Skeletal muscle satellite cell (primary cell): ENCODE data around the gene ARHGAP4.

Experiments used
- H3K27me3 ChIP-seq: 2 replicates; pipeline ENCODE4 v1.7.0; 2013; ENCODE audit warnings: low read length; ENCODE audit not compliant: control insufficient read depth, insufficient read depth
- H3K36me3 ChIP-seq: 2 replicates; pipeline ENCODE4 v1.7.0; 2013; ENCODE audit warnings: mild to moderate bottlenecking, control low read depth, low read length; ENCODE audit not compliant: insufficient read depth
- H3K4me1 ChIP-seq: 2 replicates; pipeline ENCODE4 v1.7.0; 2013; ENCODE audit warnings: low read length; ENCODE audit not compliant: control insufficient read depth, insufficient read depth
- H3K4me2 ChIP-seq: 2 replicates; pipeline ENCODE4 v1.7.0; 2013; ENCODE audit warnings: mild to moderate bottlenecking, low read length
- H3K4me3 ChIP-seq: 2 replicates; pipeline ENCODE4 v1.7.0; 2013; ENCODE audit warnings: low read length
- H3K9ac ChIP-seq: 2 replicates; pipeline ENCODE4 v1.7.0; 2013; ENCODE audit warnings: mild to moderate bottlenecking, low read depth, low read length, moderate library complexity
- H3K9me3 ChIP-seq: replicated peaks from 2 replicates; pipeline ENCODE4 v1.7.0; 2013; ENCODE audit warnings: mild to moderate bottlenecking, control low read depth, low read length

ARHGAP4 gene

GRCh38 chrX:153889123-153889522 lies 36.9 kb downstream of the ARHGAP4 start:
- Histone ChIP-seq H3K36me3 (no peaks in the 10 kb centered on the region), H3K9ac (no peak overlapping the region), H3K4me2 (no peak overlapping the region), H3K9me3 (no peaks in the 10 kb centered on the region), H3K4me3 (no peak overlapping the region), H3K27me3 (peaks cover 45% of the 10 kb centered on the region), H3K4me1 (no peaks in the 10 kb centered on the region)

DNA sequence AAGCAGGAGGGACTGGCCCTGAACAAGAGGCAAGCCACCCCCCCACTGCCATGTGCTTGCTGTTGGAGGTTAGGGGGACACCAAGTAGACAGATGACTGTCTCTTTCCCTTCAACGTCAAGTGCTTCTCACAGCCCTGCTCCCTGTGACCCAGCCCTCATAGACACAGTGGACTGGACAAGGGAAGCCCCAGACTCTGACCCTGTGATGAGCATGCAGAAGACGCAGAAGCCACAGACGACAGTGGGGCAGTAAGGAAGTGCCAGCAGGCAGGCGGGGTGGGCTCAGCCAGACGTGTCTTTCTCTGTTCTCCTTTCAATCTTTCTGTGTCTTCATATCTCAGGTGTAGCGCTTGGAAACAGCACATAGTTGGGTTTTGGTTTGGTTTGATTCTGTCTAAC lies 37.7 kb downstream of the ARHGAP4 start:
- Histone ChIP-seq H3K4me2 (no peak overlapping the region), H3K27me3 (peaks cover 50% of the 10 kb centered on the region), H3K36me3 (no peaks in the 10 kb centered on the region), H3K9ac (no peak overlapping the region), H3K4me1 (no peaks in the 10 kb centered on the region), H3K4me3 (no peak overlapping the region), H3K9me3 (no peaks in the 10 kb centered on the region)

- Histone ChIP-seq H3K4me1 (no peaks in the 10 kb centered on the region), H3K4me2 (no peak overlapping the region), H3K9me3 (no peaks in the 10 kb centered on the region), H3K9ac (no peak overlapping the region), H3K4me3 (no peak overlapping the region), H3K27me3 (peaks cover 53% of the 10 kb centered on the region), H3K36me3 (no peaks in the 10 kb centered on the region)
These were observed 38.7 kb downstream of the ARHGAP4 start for GRCh38 chrX:153887385-153887784.

DNA sequence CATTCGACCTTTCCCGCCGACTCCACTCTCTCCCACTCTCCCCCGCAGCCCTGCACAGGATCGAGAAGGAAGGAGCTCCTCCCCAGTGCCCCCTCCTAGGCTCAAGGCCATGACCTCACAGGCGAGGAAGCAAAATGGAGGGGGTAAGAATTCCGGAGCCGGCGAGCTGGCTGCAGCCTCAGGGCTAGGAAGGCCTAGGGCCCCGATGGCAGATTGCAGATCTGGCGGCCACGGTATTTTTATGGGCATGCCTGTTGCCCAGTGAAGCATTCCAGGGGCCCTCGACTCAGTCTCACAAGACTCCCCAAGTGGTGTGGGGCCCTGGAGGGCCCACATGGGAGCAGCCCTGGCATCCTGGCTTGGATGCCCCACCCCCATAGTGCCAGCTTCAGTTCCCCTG lies 39.1 kb downstream of the ARHGAP4 start:
- H3K4me3 ChIP-seq, result no peak overlapping the region
- H3K4me2 ChIP-seq, result no peak overlapping the region
- no peak overlapping the region for H3K9ac ChIP-seq

DNA sequence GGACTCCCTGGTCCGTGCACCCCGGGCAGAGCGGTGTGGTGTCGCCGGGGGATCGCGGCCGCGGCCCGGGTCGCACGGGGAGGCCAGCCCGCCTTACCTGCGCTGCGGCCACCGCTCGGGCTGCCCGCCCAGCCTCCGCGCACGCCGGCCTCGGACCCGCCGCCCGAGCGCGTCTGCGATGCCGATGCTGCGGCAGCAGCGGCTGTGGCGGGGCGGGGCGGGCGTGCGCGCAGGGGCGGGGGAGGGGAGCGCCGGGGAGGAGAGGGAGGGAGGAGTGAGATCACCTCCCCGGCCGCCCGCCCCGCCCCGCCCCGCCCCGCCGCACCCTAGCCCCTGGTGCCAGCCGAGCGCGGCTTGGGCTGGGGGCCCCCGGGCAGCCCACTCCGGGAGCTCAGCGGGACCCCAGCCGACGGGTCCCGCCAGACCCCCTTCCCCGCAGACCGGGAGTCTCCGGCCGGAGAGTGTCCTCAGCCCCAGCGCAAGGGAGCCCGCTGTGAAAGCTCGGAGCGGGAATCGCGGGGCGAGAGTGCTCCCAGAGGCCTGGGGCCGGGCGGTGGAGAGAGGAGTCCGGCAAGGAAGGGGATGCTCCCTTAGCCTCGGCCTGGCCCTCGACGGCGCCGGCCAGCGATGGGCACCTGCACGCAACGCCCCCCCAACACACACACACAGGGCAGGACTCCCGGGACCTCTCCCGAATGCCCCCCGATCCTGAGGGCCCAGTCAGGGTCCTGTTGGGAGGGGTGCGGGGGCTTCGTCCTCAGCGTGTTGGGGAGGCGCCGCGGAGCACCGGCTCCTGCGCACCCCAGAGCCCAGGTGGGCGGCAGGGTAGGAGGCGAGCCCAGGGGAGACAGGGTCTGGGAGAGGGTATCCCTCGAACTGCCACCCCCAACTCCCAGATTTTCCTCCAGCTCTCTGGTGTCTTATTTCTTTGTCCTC lies 39.8 kb downstream of the ARHGAP4 start, which contains the start of gene L1CAM:
Gene L1CAM (minus strand): TSS at position 206 of the 936 bp plus-strand sequence. CDS start 10,337 bp downstream, outside the sequence.
- Histone ChIP-seq H3K9ac (no peak within 1 kb of the TSS), H3K9me3 (no peaks in the 10 kb centered on the region), H3K4me1 (no peaks in the 10 kb centered on the region), H3K36me3 (no peaks in the 10 kb centered on the region), H3K4me3 (no peak within 1 kb of the TSS), H3K4me2 (no peak within 1 kb of the TSS), H3K27me3 (peaks cover 63% of the 10 kb centered on the region)

More for the DNA sequence above, 39.1 kb downstream of the ARHGAP4 start:
- Histone ChIP-seq H3K36me3 (no peaks in the 10 kb centered on the region), H3K9me3 (no peaks in the 10 kb centered on the region), H3K27me3 (peaks cover 57% of the 10 kb centered on the region), H3K4me1 (no peaks in the 10 kb centered on the region)

DNA sequence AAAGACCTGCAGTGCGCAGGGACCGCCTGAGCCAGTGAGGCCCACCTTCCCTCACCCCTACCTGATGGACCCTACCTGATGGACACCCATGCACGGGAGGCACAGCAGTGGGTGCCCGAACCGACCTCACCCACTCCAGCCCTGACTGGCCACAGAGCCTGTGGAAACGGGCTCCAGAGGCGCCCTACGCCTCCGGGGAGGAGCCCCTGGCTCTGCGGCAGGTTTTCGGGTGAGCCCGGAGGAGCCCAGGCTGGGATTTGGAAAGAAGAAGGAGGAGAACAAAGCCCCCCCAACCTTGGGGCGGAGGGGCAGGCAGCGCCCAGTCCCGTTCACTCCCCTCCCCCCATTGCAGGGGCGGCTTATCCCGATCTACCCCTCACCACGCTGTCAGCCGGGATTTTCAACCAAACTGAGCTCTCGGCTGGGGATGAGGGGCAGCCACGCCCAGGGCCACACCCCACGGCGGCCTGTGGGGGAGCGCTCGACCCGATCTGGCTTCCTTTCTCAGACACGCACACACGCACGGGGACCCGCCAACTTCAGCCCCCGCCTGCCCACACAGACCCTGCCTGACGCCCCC lies 40.8 kb downstream of the ARHGAP4 start:
- Histone ChIP-seq H3K4me1 (no peaks in the 10 kb centered on the region), H3K4me3 (no peak overlapping the region), H3K9me3 (no peaks in the 10 kb centered on the region), H3K9ac (no peak overlapping the region), H3K36me3 (no peaks in the 10 kb centered on the region), H3K4me2 (no peak overlapping the region), H3K27me3 (peaks cover 67% of the 10 kb centered on the region)

DNA sequence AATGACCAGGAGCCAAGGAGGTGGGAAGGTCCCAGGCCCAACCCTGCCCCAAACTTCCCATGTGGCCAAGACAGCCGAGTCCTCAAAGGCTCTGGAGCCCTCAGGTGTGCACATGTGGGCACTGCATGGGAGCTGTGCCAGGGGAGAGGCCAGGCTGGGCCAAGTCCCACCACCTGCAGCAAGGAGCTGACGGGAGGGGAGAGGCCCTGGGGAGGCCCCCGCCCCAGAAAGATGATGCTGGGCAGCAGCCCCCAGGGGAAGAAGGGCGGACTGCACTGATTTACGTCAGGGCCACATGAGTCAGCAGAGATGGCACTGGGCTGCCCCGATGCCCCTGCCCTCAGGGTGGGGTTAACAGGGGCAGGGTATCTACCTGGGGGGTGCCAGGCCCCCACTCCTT lies 41.5 kb downstream of the ARHGAP4 start:
- no peaks in the 10 kb centered on the region for H3K9me3 ChIP-seq
- H3K36me3 ChIP-seq, result no peaks in the 10 kb centered on the region
- no peak overlapping the region for H3K4me3 ChIP-seq
- H3K9ac ChIP-seq, result no peak overlapping the region
- H3K4me2 ChIP-seq, result no peak overlapping the region
- H3K4me1 ChIP-seq, result no peaks in the 10 kb centered on the region
- peaks cover 72% of the 10 kb centered on the region for H3K27me3 ChIP-seq

GRCh38 chrX:153884136-153884535 lies 41.9 kb downstream of the ARHGAP4 start:
- Histone ChIP-seq H3K9me3 (no peaks in the 10 kb centered on the region), H3K4me1 (no peaks in the 10 kb centered on the region), H3K4me3 (no peak overlapping the region), H3K9ac (no peak overlapping the region), H3K4me2 (no peak overlapping the region), H3K27me3 (peaks cover 76% of the 10 kb centered on the region), H3K36me3 (no peaks in the 10 kb centered on the region)

GRCh38 chrX:153883163-153883843 lies 42.8 kb downstream of the ARHGAP4 start:
- Histone ChIP-seq H3K4me3 (no peak overlapping the region), H3K9ac (no peak overlapping the region), H3K4me2 (no peak overlapping the region), H3K9me3 (no peaks in the 10 kb centered on the region), H3K4me1 (no peaks in the 10 kb centered on the region), H3K36me3 (no peaks in the 10 kb centered on the region), H3K27me3 (peaks cover 81% of the 10 kb centered on the region)

DNA sequence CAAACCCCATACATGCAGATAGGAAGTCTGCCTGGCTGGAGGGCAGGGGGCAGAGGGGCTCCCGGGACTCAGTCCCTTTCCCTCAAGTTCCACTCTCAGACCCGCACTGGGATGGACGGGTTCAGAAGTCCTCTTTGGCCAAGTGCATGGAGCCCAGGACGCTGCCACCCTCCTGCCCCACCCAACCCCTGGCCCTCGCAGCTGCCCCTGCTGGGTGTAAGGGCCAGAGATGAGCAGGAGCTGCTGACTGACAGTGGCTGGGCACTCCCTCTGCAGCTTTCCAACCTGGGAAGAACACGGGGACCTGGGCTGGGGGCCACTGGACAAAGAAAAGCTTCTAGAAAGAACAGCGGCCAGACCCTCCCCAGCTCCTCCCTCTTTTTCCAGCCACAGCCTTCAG lies 43.5 kb downstream of the ARHGAP4 start:
- Histone ChIP-seq H3K36me3 (no peaks in the 10 kb centered on the region), H3K9me3 (no peaks in the 10 kb centered on the region), H3K4me3 (no peak overlapping the region), H3K27me3 (peaks cover 79% of the 10 kb centered on the region), H3K9ac (no peak overlapping the region), H3K4me1 (no peaks in the 10 kb centered on the region), H3K4me2 (no peak overlapping the region)

GRCh38 chrX:153882086-153882498 lies 44.0 kb downstream of the ARHGAP4 start:
- Histone ChIP-seq H3K9me3 (no peaks in the 10 kb centered on the region), H3K4me3 (no peak overlapping the region), H3K4me2 (no peak overlapping the region), H3K9ac (no peak overlapping the region), H3K4me1 (no peaks in the 10 kb centered on the region), H3K36me3 (no peaks in the 10 kb centered on the region), H3K27me3 (peaks cover 74% of the 10 kb centered on the region)
